Neural crest cell (in vitro differentiated cells): Measurements from ENCODE around the gene PRMT1. TPM values are rescaled to one million over a fixed set of nuclear protein-coding genes. Genes with fewer than 3 reads are reported as not detected.

Experiments
- DNase-seq: peaks from one replicate; pipeline ENCODE4 v3.0.0; 2021; ENCODE audit warnings: low read depth, mixed read lengths, low spot score
- H3K27ac Mint-ChIP-seq: one replicate; pipeline ENCODE4 v1.8.0; 2021; ENCODE audit warnings: mild to moderate bottlenecking, mixed read lengths; ENCODE audit not compliant: unreplicated experiment
- H3K27me3 Mint-ChIP-seq: 2 replicates; pipeline ENCODE4 v1.8.0; 2021; ENCODE audit warnings: low read depth, mild to moderate bottlenecking, mixed read lengths
- H3K36me3 Mint-ChIP-seq: 2 replicates; pipeline ENCODE4 v1.8.0; 2021; ENCODE audit warnings: low read depth, mild to moderate bottlenecking, mixed read lengths
- H3K4me1 Mint-ChIP-seq: 2 replicates; pipeline ENCODE4 v1.8.0; 2021; ENCODE audit warnings: mixed read lengths
- H3K4me3 Mint-ChIP-seq: one replicate; pipeline ENCODE4 v1.8.0; 2021; ENCODE audit warnings: mild to moderate bottlenecking, mixed read lengths
- H3K9me3 Mint-ChIP-seq: 2 replicates; pipeline ENCODE4 v1.8.0; 2021; ENCODE audit warnings: mixed read lengths
- total RNA-seq: library from RNA; stranded (reverse); gene quantifications from 2 replicates; pipeline ENCODE4 v1.2.1, GENCODE V29; 2021
- TF ChIP-seq, protein P1 (sequence below): fragments of 200-600 bp; sonication (generic); conservative IDR thresholded peaks from 2 replicates; pipeline ENCODE4 v1.5.0; 2021; ENCODE audit warnings: antibody characterized with exemption, mild to moderate bottlenecking

PRMT1 gene
- total RNA-seq, 1 donor from 2014 or later: 470 TPM

DNA sequence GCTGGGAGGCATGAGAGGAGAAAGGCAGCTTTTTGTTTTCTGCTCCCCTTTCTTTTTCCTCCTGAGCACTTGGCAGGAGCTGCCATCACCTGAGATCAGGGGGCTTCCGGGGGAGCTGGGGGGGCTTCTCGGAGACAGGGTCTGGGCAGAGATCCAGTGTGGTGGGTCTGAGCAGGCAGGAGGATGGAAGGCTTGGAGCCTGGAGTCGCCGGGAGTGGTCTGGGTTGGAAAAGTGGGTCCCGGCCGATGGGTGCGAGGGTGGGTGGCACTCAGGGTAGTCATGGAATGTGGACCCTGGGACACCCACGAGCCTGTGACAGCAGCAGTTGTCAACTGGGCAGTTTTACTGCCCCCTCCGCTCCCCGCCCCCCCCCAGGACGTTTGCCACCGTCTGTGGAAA, 10.1 kb downstream of the PRMT1 start:
- Mint-ChIP-seq H3K27ac (no peak overlapping the region), H3K4me3 (peak overlapping the region; percentile 80), H3K36me3 (peaks cover 16% of the 10 kb centered on the region), H3K4me1 (peaks cover 33% of the 10 kb centered on the region), H3K27me3 (peaks cover 14% of the 10 kb centered on the region), H3K9me3 (no peaks in the 10 kb centered on the region)
- no peak for DNase-seq
- TF ChIP-seq, protein P1, sequence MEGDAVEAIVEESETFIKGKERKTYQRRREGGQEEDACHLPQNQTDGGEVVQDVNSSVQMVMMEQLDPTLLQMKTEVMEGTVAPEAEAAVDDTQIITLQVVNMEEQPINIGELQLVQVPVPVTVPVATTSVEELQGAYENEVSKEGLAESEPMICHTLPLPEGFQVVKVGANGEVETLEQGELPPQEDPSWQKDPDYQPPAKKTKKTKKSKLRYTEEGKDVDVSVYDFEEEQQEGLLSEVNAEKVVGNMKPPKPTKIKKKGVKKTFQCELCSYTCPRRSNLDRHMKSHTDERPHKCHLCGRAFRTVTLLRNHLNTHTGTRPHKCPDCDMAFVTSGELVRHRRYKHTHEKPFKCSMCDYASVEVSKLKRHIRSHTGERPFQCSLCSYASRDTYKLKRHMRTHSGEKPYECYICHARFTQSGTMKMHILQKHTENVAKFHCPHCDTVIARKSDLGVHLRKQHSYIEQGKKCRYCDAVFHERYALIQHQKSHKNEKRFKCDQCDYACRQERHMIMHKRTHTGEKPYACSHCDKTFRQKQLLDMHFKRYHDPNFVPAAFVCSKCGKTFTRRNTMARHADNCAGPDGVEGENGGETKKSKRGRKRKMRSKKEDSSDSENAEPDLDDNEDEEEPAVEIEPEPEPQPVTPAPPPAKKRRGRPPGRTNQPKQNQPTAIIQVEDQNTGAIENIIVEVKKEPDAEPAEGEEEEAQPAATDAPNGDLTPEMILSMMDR: no peak

DNA sequence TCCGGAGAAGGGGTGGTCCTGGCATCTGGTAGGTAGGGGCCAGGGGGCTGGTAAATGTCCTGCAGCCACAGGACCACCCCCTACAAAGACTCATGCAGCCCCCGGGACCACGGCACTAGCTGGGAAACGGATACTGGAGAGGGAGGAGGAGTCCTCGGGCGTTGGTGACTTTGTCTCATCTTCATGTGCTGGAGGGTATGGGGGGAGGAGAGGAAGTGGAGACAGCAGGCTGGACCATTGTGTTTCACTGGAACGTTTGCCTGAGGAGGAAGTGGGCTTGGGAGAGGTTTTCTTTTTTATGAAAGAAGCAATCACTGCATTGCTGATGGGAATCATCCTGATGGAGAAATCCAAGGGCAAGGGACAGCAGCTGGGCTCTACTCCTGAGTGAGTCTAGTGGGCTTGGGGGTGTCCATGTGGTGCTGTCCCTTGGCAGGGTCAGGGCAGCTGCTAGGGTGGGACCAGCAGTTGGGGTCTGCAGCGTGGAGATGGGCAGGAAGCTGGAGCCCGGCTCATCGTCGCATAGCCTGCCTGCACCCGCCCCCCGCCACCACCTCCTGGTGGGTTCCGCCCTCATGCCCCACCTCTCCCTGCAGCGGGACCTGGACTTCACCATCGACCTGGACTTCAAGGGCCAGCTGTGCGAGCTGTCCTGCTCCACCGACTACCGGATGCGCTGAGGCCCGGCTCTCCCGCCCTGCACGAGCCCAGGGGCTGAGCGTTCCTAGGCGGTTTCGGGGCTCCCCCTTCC, 10.7 kb downstream of the PRMT1 start:
- Mint-ChIP-seq H3K9me3 (no peaks in the 10 kb centered on the region), H3K4me1 (peaks cover 39% of the 10 kb centered on the region), H3K27me3 (peaks cover 16% of the 10 kb centered on the region), H3K27ac (no peak overlapping the region), H3K4me3 (peak overlapping the region; percentile 80), H3K36me3 (peaks cover 13% of the 10 kb centered on the region)
- DNase-seq: no peak
- TF ChIP-seq, protein P1: no peak

DNA sequence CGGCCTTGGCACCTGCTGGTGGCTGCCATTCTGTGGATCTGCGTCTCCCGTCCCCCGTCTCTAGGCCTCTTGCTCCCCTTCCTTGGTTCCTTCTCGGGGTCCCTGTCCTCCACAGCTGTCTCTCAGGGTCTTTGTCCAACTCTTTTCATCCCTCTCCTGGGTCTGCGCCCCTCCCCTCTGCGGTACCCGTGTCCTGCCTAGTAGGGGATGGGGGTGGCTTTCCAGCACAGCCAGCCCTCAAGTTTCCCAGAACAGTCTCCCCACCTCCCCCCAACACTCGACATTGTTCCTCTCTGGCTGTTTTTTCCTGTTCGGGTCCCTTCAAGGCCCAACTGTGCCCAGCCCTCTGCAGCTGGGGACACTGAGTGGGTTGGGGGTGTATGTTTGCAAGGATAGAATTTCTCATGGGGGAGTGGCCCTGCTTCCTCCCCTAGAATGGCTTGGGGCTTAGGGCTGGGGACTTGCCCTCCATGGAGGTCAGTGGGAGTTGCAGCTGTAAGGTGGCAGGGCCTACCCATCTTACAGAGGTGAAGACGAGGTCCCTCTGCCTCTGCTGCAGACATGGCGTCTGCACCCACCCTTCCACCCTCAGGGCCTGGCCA, 11.6 kb downstream of the PRMT1 start:
- DNase-seq: no peak
- H3K27ac Mint-ChIP-seq: no peak overlapping the region
- no peaks in the 10 kb centered on the region for H3K9me3 Mint-ChIP-seq
- peaks cover 16% of the 10 kb centered on the region for H3K27me3 Mint-ChIP-seq
- H3K4me1 Mint-ChIP-seq: peaks cover 39% of the 10 kb centered on the region
- peaks cover 13% of the 10 kb centered on the region for H3K36me3 Mint-ChIP-seq
- peak overlapping the region; percentile 56 for H3K4me3 Mint-ChIP-seq
- TF ChIP-seq, protein P1: no peak

DNA sequence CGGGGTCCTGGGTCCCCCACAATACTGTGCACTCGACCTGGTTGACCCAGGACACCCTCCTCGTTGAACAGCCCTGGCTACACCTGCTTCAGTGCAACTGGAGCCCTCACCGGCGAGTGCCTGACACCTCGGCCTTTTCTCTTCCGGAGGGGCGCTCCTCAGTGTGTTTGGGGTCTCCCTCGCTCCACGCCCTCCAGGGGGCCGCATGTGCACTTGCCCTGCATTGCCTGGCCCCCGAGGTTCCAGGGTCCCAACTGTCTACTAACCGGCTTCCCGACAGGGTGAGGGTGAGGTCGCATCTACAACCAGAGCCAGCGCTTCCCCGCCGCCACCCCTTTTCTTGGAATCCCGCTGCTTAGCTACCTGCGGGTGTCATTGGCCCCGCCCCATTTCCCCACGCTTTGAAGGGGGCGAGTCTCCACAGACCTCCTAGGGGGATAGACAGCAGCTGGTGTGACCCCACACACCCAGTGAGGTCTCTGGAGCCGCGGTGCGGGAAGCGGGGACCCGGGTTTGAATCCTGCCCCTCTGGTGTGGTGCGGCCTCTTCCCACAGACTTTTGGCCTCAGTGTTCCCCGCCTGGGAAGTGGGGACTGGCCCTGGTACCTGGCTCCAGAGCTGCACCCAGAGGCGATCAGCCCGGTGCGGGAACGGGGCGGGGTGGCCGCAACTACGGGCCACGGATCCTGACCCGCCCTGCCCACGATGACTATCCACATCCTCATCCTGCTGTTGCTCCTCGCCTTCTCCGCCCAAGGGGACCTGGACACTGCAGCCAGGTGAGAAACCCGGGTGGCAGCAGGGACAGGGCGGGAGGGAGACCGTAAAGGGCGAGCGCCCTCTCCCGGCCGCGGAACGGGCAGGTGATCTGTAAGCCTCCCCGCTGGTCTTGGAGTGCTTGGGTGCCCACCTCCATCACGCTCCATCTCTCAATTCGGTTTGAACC, 12.3 kb downstream of the PRMT1 start, which contains the start of gene ADM5:
Gene ADM5, plus strand, starts transcription at position 462 of the 946 bp plus-strand sequence. Its CDS starts 244 bp downstream, at position 706.
- peaks cover 13% of the 10 kb centered on the region for H3K36me3 Mint-ChIP-seq
- peaks cover 16% of the 10 kb centered on the region for H3K27me3 Mint-ChIP-seq
- DNase-seq: no peak
- H3K4me3 Mint-ChIP-seq: peak within 1 kb of the TSS; percentile 90
- no peaks in the 10 kb centered on the region for H3K9me3 Mint-ChIP-seq
- TF ChIP-seq, protein P1: peak; percentile 62
- peak within 1 kb of the TSS; percentile 73 for H3K27ac Mint-ChIP-seq
- H3K4me1 Mint-ChIP-seq: peaks cover 39% of the 10 kb centered on the region

DNA sequence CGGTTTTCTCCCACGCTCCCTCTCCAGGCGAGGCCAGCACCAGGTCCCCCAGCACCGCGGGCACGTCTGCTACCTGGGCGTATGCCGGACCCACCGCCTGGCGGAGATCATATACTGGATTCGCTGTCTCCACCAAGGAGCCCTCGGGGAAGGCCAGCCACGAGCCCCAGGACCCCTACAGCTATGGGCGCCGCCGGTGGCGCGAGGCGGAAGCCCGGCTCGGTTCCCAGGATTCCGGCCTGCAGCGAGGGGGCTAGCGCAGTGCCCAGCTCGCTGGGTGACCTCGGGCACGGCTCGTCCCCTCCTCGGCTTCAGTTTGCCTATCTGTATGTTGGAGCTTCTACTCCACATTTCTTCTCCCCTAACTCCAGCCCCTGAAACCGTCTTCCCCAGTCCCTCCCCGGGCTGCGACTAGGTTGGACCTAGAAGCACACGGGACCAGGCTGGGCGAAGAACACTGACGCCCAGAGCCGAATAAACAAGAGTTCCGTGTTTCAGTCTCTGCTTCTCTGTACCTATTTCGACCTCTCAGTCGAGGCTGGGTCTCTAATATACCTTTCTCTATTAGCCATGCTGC, 13.1 kb downstream of the PRMT1 start:
- Mint-ChIP-seq H3K36me3 (peaks cover 13% of the 10 kb centered on the region), H3K4me1 (peaks cover 39% of the 10 kb centered on the region), H3K4me3 (peak overlapping the region; percentile 90), H3K9me3 (no peaks in the 10 kb centered on the region), H3K27ac (peak overlapping the region; percentile 73), H3K27me3 (peaks cover 16% of the 10 kb centered on the region)
- no peak for DNase-seq
- TF ChIP-seq, protein P1: peak; percentile 7
